ENCODE data around the gene SLIT2. TPM values are rescaled to one million over a fixed set of nuclear protein-coding genes. Genes with fewer than 3 reads are reported as not detected.

SLIT2 gene
- total and polyA plus RNA-seq, 2 donors from 2014 or later = 9.2 to 11.5 TPM

GRCh38 chr4:20266215-20267082 is 14.7 kb downstream of the SLIT2 start:
- intact Hi-C loops (cut with DNase I) = no loop called here

GRCh38 chr4:20268028-20268427 is 16.3 kb downstream of the SLIT2 start:
- FAIRE-seq = no peak
- intact Hi-C loops (cut with DNase I) = no loop called here
- Histone ChIP-seq H3K27ac (ENCODE audit: low read depth in 2 of 2, low read length in 2 of 2) (no peak overlapping the region), H3K9ac (ENCODE audit: low read length in 3 of 3) (no peak overlapping the region), H3K9me3 (ENCODE audit: control insufficient read depth in 2 of 3, insufficient read depth in 1 of 3, low read length in 3 of 3) (no peaks in the 10 kb centered on the region), H3K4me1 (ENCODE audit: control insufficient read depth in 2 of 3, insufficient read depth in 2 of 3, low read depth in 1 of 3, low read length in 3 of 3) (no peaks in the 10 kb centered on the region), H3K4me3 (ENCODE audit: low read length in 3 of 3) (no peak overlapping the region), H3K36me3 (ENCODE audit: control insufficient read depth in 2 of 3, insufficient read depth in 3 of 3, low read length in 3 of 3) (no peaks in the 10 kb centered on the region), H3K27me3 (ENCODE audit: control insufficient read depth, insufficient read depth, low read length) (no peaks in the 10 kb centered on the region)
- no peak for TF ChIP-seq CTCF (IDR thresholded peaks at IDR 0.05; ENCODE audit: borderline replicate concordance, extremely low read depth, insufficient read depth)
- no peak for DNase-seq

More at GRCh38 chr4:20266215-20267082, 14.7 kb downstream of the SLIT2 start:
- no peak overlapping the region for H3K4me3 ChIP-seq (ENCODE audit: low read length in 3 of 3)
- no peaks in the 10 kb centered on the region for H3K4me1 ChIP-seq (ENCODE audit: control insufficient read depth in 2 of 3, insufficient read depth in 2 of 3, low read depth in 1 of 3, low read length in 3 of 3)
- no peaks in the 10 kb centered on the region for H3K27me3 ChIP-seq (ENCODE audit: control insufficient read depth, insufficient read depth, low read length)
- no peak overlapping the region for H3K9ac ChIP-seq (ENCODE audit: low read length in 3 of 3)
- FAIRE-seq (no peak), DNase-seq (no peak)
- TF ChIP-seq CTCF (IDR thresholded peaks at IDR 0.05; ENCODE audit: borderline replicate concordance, extremely low read depth, insufficient read depth) = no peak
- H3K9me3 ChIP-seq (ENCODE audit: control insufficient read depth in 2 of 3, insufficient read depth in 1 of 3, low read length in 3 of 3) = no peaks in the 10 kb centered on the region
- H3K36me3 ChIP-seq (ENCODE audit: control insufficient read depth in 2 of 3, insufficient read depth in 3 of 3, low read length in 3 of 3) = no peaks in the 10 kb centered on the region
- H3K27ac ChIP-seq (ENCODE audit: low read depth in 2 of 2, low read length in 2 of 2) = no peak overlapping the region

- FAIRE-seq (no peak), DNase-seq (no peak)
- intact Hi-C loops (cut with DNase I) = no loop called here
- no peak overlapping the region for H3K4me3 ChIP-seq (ENCODE audit: low read length in 3 of 3)
- H3K36me3 ChIP-seq (ENCODE audit: control insufficient read depth in 2 of 3, insufficient read depth in 3 of 3, low read length in 3 of 3) = no peaks in the 10 kb centered on the region
- no peak overlapping the region for H3K9ac ChIP-seq (ENCODE audit: low read length in 3 of 3)
- no peaks in the 10 kb centered on the region for H3K9me3 ChIP-seq (ENCODE audit: control insufficient read depth in 2 of 3, insufficient read depth in 1 of 3, low read length in 3 of 3)
- no peak overlapping the region for H3K27ac ChIP-seq (ENCODE audit: low read depth in 2 of 2, low read length in 2 of 2)
- no peaks in the 10 kb centered on the region for H3K27me3 ChIP-seq (ENCODE audit: control insufficient read depth, insufficient read depth, low read length)
- no peak for TF ChIP-seq CTCF (IDR thresholded peaks at IDR 0.05; ENCODE audit: borderline replicate concordance, extremely low read depth, insufficient read depth)
- no peaks in the 10 kb centered on the region for H3K4me1 ChIP-seq (ENCODE audit: control insufficient read depth in 2 of 3, insufficient read depth in 2 of 3, low read depth in 1 of 3, low read length in 3 of 3)
These were observed 17.6 kb downstream of the SLIT2 start for GRCh38 chr4:20269320-20269719.
